GM21576 (cell line): ENCODE measurements around the gene TAF9.
A peak's percentile ranks its signal among the peaks of the same experiment; 100 is the strongest.
"Not testable (repeated sequence)": the region's sequence is repeated elsewhere in the genome, so short reads cannot be mapped to it uniquely, and the experiment has no call there.

ENCODE experiments used
- ATAC-seq: cut with Tn5 transposase; IDR thresholded peaks from one replicate; pipeline ENCODE4 v1.9.1; 2021; ENCODE audit warnings: mild to moderate bottlenecking, moderate library complexity; ENCODE audit not compliant: unreplicated experiment

Gene TAF9

GRCh38 chr5:69369340-69370121 is at the start of gene TAF9, which contains the start of the genes AK6 and RAD17:
TAF9 (minus strand) TSS chr5:69369520; CDS start chr5:69365737, 3,783 bp downstream.
AK6 (minus strand) TSS chr5:69369520; CDS start chr5:69369490, 30 bp downstream.
RAD17 (plus strand) TSS chr5:69369818; CDS start chr5:69372209, 2,391 bp downstream.
- peak; percentile 90 for ATAC-seq

GRCh38 chr5:69418554-69418953 is 49.2 kb upstream of the TAF9 start:
- no peak for ATAC-seq

- no peak for ATAC-seq
Measured at GRCh38 chr5:69416699-69417098, 47.4 kb upstream of the TAF9 start.

GRCh38 chr5:69416180-69416579 is 46.9 kb upstream of the TAF9 start:
- ATAC-seq: no peak

- no peak for ATAC-seq
Measured at GRCh38 chr5:69415584-69415958, 46.3 kb upstream of the TAF9 start.

- peak; percentile 59 for ATAC-seq
Measured at GRCh38 chr5:69414885-69415583, 45.7 kb upstream of the TAF9 start, which contains the start of gene MARVELD2. MARVELD2 (plus strand) TSS chr5:69415116; CDS start chr5:69419386, 4,270 bp downstream.

GRCh38 chr5:69404659-69405330 is 35.5 kb upstream of the TAF9 start:
- ATAC-seq: no peak

- ATAC-seq: no peak
Measured at GRCh38 chr5:69378376-69378775, 9.1 kb upstream of the TAF9 start.

- ATAC-seq: peak; percentile 69
Measured at GRCh38 chr5:69374911-69375446, 5.7 kb upstream of the TAF9 start.

- ATAC-seq: no peak
Measured at GRCh38 chr5:69372394-69372793, 3.1 kb upstream of the TAF9 start.

GRCh38 chr5:69370335-69370734 is 1.0 kb upstream of the TAF9 start:
- not testable (repeated sequence) for ATAC-seq

- ATAC-seq: no peak
Measured at GRCh38 chr5:69368458-69369339, 621 bp downstream of the TAF9 start.

GRCh38 chr5:69367697-69368279 is 1.5 kb downstream of the TAF9 start:
- no peak for ATAC-seq

GRCh38 chr5:69364850-69365249 is 4.5 kb downstream of the TAF9 start:
- no peak for ATAC-seq

- no peak for ATAC-seq
Measured at GRCh38 chr5:69364414-69364813, 4.9 kb downstream of the TAF9 start.

- no peak for ATAC-seq
Measured at GRCh38 chr5:69360442-69360841, 8.9 kb downstream of the TAF9 start.

GRCh38 chr5:69359699-69360098 is 9.6 kb downstream of the TAF9 start:
- ATAC-seq: no peak

GRCh38 chr5:69350664-69351063 is 18.7 kb downstream of the TAF9 start:
- ATAC-seq: no peak

- no peak for ATAC-seq
Measured at GRCh38 chr5:69343083-69343482, 26.2 kb downstream of the TAF9 start.
